Gastrocnemius medialis (tissue), 4 donors: ENCODE data around the gene KIAA1614. TPM values are rescaled to one million over a fixed set of nuclear protein-coding genes. Genes with fewer than 3 reads are reported as not detected.
A peak's percentile ranks its signal among the peaks of the same experiment; 100 is the strongest.

Experiments
- ATAC-seq, 2 donors: fragments of 150-250 bp; one replicate each; pipeline ENCODE4 v1.9.1; 2016
- DNase-seq, 2 donors: peaks; one replicate each; pipeline ENCODE4 v3.0.0-alpha.2; 2019
- H3K27ac ChIP-seq, 4 donors: fragments of 200-600 bp; sonication (generic); 1 replicate in 1 of 4; 2 replicates in 3 of 4; pipeline ENCODE4 v1.5.1; 2016 to 2018; ENCODE audit warnings: mild to moderate bottlenecking in 2 of 4, moderate library complexity in 1 of 4
- H3K27me3 ChIP-seq, 3 donors: fragments of 200-600 bp; sonication (generic) in 2 of 3; 1 replicate in 1 of 3; 2 replicates in 2 of 3; pipeline versions ENCODE4 v1.5.1 to v1.6.0; 2016 to 2019; ENCODE audit warnings: mild to moderate bottlenecking in 1 of 3, moderate library complexity in 1 of 3
- H3K36me3 ChIP-seq, 2 donors: fragments of 200-600 bp; sonication (generic) in 1 of 2; one replicate each; pipeline ENCODE4 v1.5.1; 2017 to 2018
- H3K4me1 ChIP-seq, 2 donors: fragments of 200-600 bp; sonication (generic) in 1 of 2; one replicate each; pipeline ENCODE4 v1.5.1; 2016 to 2017; ENCODE audit warnings: mild to moderate bottlenecking in 2 of 2
- H3K4me3 ChIP-seq, 4 donors: fragments of 200-600 bp; sonication (generic) in 3 of 4; 1 replicate in 1 of 4; 2 replicates in 3 of 4; pipeline ENCODE4 v1.5.1; 2016 to 2019; ENCODE audit warnings: mild to moderate bottlenecking in 2 of 4
- H3K9me3 ChIP-seq, 3 donors: fragments of 200-600 bp; sonication (generic) in 2 of 3; 1 replicate in 1 of 3; 2 replicates in 2 of 3; pipeline ENCODE4 v1.5.1; 2016 to 2019
- POLR2A ChIP-seq, 2 donors: fragments of 450-650 bp; IDR thresholded peaks; one replicate each; pipeline ENCODE4 v1.6.1; 2017; ENCODE audit warnings: antibody characterized with exemption in 2 of 2, mild to moderate bottlenecking in 2 of 2, moderate library complexity in 2 of 2
- in situ Hi-C, 4 donors: fragments of 200-750 bp; cut with MboI; loops; one replicate each; pipeline versions ENCODE4 v1.15.0 to v1.8.0; 2017; ENCODE audit warnings: low sequenced_read_pairs in 4 of 4
- intact Hi-C: fragments of 100-400 bp; cut with DNase I; formaldehyde crosslinking; loops from one replicate; pipeline ENCODE4 v1.15.1; 2023; ENCODE audit warnings: low total_unique reads
- total RNA-seq, 4 donors: library from RNA; depleted of rRNA; stranded (reverse); fragments of >200 nt; gene quantifications; one replicate each; pipeline versions ENCODE4 v1.1.0 to v1.2.3, GENCODE V29; 2016
- TF ChIP-seq, protein P1 (sequence below), 5 experiments: fragments of 450-650 bp in 3 of 5; fragments of 200-600 bp in 2 of 5; sonication (generic) in 2 of 5; IDR thresholded peaks in 4 of 5; conservative IDR thresholded peaks in 1 of 5; 1 replicate in 4 of 5; 2 replicates in 1 of 5; pipeline ENCODE4 v1.5.1; 2016 to 2019; ENCODE audit warnings: antibody characterized with exemption in 5 of 5, mild to moderate bottlenecking in 3 of 5, moderate library complexity in 3 of 5

The KIAA1614 gene
- total RNA-seq, 4 donors from 2014 or later: 0.51 to 3.3 (median 1.3) TPM

DNA sequence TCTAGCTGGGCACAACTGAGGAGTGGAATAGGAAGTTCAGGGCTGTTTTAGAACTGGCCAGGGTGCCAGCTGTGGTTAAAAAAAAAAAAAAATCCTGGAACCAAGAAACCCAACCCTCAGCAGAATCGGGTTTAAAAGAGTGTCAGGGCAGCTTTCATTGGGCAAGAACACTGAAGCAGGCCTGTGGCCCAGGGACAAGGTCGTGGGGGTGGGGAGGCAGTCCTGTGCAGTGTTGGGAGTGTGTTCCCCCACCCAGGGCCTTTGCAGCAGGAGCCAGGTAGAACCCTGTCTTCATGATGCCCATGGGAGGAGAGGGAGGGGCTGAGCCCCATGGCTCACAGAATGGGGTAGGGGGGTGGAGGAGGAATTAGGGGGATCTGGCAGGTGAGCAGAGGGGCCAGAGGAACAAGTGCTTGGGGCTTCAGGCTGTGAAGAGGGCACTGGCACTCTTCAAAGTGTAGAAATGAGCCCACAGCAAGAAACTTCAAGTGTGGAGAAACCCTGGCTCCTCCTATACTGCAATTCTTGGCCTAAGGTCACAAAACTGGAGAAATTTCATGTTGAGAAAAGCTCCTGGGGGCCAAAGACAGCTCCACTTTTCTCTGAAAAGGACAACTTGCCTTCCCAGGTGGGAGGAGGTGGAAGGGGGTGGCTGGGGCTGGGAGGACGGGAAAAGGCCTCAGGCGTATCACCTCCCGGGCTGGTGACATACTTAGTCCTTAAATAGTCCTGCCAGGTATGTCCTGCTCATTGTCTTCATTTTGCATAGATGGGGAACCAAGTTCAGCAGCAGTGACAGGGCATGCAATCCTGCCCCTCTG lies 39.3 kb downstream of the KIAA1614 start:
- DNase-seq (peak in 1 of 2 donors; percentile 34), ATAC-seq (no peak)
- H3K27ac ChIP-seq: no peak overlapping the region
- H3K36me3 ChIP-seq: no peaks in the 10 kb centered on the region
- H3K27me3 ChIP-seq: no peaks in the 10 kb centered on the region
- in situ Hi-C loops: no loop called here
- peaks cover 29 to 41% of the 10 kb centered on the region in 2 donors for H3K4me1 ChIP-seq
- no peaks in the 10 kb centered on the region for H3K9me3 ChIP-seq
- no peak overlapping the region for H3K4me3 ChIP-seq
- TF ChIP-seq POLR2A (IDR thresholded peaks at IDR 0.05): no peak
- TF ChIP-seq, protein P1, sequence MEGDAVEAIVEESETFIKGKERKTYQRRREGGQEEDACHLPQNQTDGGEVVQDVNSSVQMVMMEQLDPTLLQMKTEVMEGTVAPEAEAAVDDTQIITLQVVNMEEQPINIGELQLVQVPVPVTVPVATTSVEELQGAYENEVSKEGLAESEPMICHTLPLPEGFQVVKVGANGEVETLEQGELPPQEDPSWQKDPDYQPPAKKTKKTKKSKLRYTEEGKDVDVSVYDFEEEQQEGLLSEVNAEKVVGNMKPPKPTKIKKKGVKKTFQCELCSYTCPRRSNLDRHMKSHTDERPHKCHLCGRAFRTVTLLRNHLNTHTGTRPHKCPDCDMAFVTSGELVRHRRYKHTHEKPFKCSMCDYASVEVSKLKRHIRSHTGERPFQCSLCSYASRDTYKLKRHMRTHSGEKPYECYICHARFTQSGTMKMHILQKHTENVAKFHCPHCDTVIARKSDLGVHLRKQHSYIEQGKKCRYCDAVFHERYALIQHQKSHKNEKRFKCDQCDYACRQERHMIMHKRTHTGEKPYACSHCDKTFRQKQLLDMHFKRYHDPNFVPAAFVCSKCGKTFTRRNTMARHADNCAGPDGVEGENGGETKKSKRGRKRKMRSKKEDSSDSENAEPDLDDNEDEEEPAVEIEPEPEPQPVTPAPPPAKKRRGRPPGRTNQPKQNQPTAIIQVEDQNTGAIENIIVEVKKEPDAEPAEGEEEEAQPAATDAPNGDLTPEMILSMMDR (IDR thresholded peaks at IDR 0.05 in 4 of 5, conservative IDR thresholded peaks at IDR 0.05 in 1 of 5): no peak
- intact Hi-C loops: loop anchor here (5.0 to 10.0 kb wide), 2 partner anchors 215 to 447 kb away; partner anchors contain the start of gene ACBD6

DNA sequence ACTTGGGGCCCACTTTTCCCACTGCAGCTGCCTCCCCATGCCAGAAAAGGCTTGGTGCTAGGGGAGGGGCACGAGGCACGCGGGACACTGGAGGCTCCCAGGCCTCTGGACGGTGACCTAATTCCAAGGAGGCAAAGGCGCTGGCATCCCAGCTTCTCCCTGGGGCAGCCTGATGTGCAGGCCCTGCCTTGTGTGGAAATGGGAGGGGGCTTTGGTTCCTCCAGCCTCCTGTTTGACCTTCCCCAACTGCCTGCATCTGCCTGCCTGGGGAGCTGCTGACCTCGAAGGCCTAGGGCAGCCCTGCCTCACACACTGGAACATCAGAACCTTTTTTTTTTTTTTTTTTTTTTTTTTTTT lies 39.9 kb downstream of the KIAA1614 start:
- Histone ChIP-seq H3K4me1 (peaks cover 29 to 43% of the 10 kb centered on the region in 2 donors), H3K4me3 (no peak overlapping the region), H3K27me3 (no peaks in the 10 kb centered on the region), H3K27ac (no peak overlapping the region), H3K9me3 (no peaks in the 10 kb centered on the region), H3K36me3 (no peaks in the 10 kb centered on the region)
- in situ Hi-C loops (no loop called here), intact Hi-C loops (loop anchor here (5.0 to 10.0 kb wide), 2 partner anchors 215 to 448 kb away; partner anchors contain the start of gene ACBD6)
- DNase-seq (no peak), ATAC-seq (no peak)
- TF ChIP-seq POLR2A (IDR thresholded peaks at IDR 0.05): no peak
- TF ChIP-seq, protein P1 (IDR thresholded peaks at IDR 0.05 in 4 of 5, conservative IDR thresholded peaks at IDR 0.05 in 1 of 5): no peak

DNA sequence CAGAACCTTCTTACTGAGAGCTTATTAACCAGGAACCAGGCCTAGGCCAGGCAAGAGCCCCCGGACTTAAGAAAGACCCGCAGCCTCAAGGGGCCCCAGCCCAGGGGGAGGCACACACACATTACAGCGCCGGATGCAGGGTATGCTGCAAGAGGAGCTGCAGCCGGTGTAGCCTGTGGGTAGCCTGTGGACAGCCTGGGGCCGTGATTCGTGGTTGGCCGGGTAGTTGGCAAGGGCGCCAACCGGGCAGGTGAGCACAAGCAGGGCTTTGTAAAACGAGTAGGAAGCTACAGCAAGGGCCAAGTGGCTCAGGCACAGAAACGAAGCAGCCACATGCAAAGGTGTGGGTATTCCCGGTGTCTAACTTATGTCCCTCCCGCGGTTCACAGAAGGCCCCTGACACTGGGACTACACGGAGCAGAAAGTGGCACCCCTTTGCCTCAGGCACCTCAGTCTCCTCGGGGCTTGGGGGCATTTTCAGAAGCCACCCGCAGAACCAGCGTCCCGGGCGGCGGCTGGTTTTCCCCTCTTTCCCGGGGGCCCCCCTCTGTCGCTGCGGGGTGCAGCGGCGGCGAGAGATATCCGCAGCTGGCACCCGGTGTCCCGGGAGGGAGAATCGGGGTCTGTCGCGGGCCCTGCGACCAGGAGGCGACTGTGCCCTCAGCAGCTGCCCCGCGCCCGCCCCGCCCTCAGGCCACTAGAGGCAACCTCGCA lies 40.8 kb downstream of the KIAA1614 start:
- peak overlapping the region; percentile 67 to 77 (median 72) for H3K27ac ChIP-seq
- no peaks in the 10 kb centered on the region for H3K9me3 ChIP-seq
- H3K4me3 ChIP-seq: peak overlapping the region; percentile 48 to 87 (median 62)
- intact Hi-C loops (loop anchor here (2.0 to 10.0 kb wide), 3 partner anchors 15 to 449 kb away; partner anchors contain the start of gene ACBD6), in situ Hi-C loops (no loop called here)
- TF ChIP-seq, protein P1 (IDR thresholded peaks at IDR 0.05 in 4 of 5, conservative IDR thresholded peaks at IDR 0.05 in 1 of 5): peak in 3 of 5 experiments; percentile 7 to 21 (median 13)
- no peak for TF ChIP-seq POLR2A (IDR thresholded peaks at IDR 0.05)
- ATAC-seq: peak; percentile 83 to 87
- H3K27me3 ChIP-seq: no peaks in the 10 kb centered on the region
- H3K36me3 ChIP-seq: no peaks in the 10 kb centered on the region
- H3K4me1 ChIP-seq: peaks cover 29 to 43% of the 10 kb centered on the region in 2 donors
- DNase-seq: peak; percentile 74 to 87

DNA sequence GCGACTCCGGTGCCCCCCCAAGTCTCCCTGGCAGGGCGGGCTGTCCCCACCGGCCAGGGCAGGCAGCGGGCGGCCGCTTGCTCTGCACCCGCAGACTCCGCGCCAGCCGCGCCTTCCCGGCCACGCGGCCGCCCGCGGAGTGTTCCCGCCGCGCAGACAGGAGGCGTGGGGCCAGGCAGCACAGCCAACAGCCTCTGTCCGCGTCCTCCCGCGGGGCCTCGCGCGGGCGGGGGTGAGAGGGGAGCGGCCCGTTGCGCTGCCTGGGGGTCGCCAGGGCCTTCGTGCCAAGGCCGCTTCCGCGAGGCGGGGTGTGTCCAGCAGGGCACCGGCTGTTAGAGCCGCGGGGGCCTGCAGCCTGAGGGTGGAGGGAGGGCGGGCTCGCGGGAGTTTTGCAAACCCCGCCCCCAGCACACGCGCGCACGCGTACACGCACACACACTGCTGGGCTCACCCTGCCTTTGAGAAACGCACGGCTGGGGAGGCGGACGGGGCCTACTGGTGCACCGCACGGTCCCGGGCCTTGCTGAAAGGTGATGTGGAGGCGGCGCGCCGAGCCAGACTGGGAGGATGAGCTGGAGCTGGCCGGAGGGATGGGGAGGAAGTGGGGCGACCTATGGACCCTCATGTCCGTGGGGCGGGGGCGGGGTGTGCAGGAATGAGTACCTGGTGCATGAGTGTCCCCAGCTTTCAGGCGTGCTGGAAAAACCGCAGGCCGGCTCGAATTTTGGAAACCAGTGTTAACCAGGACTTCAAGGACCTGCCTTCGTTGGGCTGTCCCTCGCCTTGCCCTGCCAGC lies 41.5 kb downstream of the KIAA1614 start:
- peak overlapping the region; percentile 67 to 77 (median 72) for H3K27ac ChIP-seq
- intact Hi-C loops (loop anchor here (2.0 to 10.0 kb wide), 3 partner anchors 15 to 449 kb away; partner anchors contain the start of gene ACBD6), in situ Hi-C loops (no loop called here)
- H3K9me3 ChIP-seq: no peaks in the 10 kb centered on the region
- H3K4me3 ChIP-seq: peak overlapping the region; percentile 48 to 87 (median 62)
- ATAC-seq: peak; percentile 39 to 41
- peak in 1 of 2 donors; percentile 41 for DNase-seq
- H3K27me3 ChIP-seq: no peaks in the 10 kb centered on the region
- TF ChIP-seq POLR2A (IDR thresholded peaks at IDR 0.05): no peak
- TF ChIP-seq, protein P1 (IDR thresholded peaks at IDR 0.05 in 4 of 5, conservative IDR thresholded peaks at IDR 0.05 in 1 of 5): peak in 2 of 5 experiments; percentile 0 to 18
- H3K36me3 ChIP-seq: no peaks in the 10 kb centered on the region
- peaks cover 29 to 43% of the 10 kb centered on the region in 2 donors for H3K4me1 ChIP-seq
